Uterus (tissue), 2 donors: ENCODE measurements around the gene CPM.

ENCODE experiments used
- POLR2A ChIP-seq, 2 donors: fragments of 450-650 bp; IDR thresholded peaks; one replicate each; pipeline ENCODE4 v1.6.1; 2016; ENCODE audit warnings: antibody characterized with exemption in 2 of 2, mild to moderate bottlenecking in 1 of 2, moderate library complexity in 1 of 2
- TF ChIP-seq, protein P1 (sequence below), 4 experiments: fragments of 200-600 bp in 2 of 4; fragments of 450-650 bp in 2 of 4; sonication (generic) in 2 of 4; IDR thresholded peaks; one replicate each; pipeline ENCODE4 v1.5.1; 2016 to 2019; ENCODE audit warnings: antibody characterized with exemption in 4 of 4, mild to moderate bottlenecking in 2 of 4, moderate library complexity in 1 of 4

DNA sequence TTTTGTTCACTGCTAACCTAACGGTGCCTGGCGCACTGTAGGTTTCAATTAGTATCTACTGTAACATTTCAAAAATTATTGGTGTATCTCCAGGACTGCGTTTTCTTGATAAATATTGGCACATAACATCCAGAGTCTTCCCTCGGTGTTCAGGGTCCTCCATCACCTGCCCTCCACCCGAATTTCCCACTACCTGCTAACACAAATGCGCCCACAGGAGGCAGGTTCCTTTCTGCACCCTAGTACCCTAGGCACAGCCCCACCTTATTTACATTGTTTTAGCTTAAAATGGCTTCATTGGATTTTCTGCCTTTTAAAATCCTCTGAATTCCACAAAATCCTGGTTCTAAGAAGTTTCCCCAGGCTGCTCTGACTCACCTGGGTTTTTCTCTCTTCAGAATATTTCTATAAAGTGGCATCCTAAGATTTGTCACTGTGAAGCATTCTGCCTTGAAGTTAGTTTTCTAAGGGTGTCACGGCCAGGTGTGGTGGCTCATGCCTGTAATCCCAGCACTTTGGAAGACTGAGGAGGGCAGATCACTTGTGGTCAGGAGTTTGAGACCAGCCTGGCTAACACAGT lies 38.6 kb downstream of the CPM start:
- TF ChIP-seq, protein P1, sequence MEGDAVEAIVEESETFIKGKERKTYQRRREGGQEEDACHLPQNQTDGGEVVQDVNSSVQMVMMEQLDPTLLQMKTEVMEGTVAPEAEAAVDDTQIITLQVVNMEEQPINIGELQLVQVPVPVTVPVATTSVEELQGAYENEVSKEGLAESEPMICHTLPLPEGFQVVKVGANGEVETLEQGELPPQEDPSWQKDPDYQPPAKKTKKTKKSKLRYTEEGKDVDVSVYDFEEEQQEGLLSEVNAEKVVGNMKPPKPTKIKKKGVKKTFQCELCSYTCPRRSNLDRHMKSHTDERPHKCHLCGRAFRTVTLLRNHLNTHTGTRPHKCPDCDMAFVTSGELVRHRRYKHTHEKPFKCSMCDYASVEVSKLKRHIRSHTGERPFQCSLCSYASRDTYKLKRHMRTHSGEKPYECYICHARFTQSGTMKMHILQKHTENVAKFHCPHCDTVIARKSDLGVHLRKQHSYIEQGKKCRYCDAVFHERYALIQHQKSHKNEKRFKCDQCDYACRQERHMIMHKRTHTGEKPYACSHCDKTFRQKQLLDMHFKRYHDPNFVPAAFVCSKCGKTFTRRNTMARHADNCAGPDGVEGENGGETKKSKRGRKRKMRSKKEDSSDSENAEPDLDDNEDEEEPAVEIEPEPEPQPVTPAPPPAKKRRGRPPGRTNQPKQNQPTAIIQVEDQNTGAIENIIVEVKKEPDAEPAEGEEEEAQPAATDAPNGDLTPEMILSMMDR (IDR thresholded peaks at IDR 0.05), result no peak
- no peak for TF ChIP-seq POLR2A (IDR thresholded peaks at IDR 0.05)
